Neural cell (in vitro differentiated cells): ENCODE data around the gene TAF10. TPM values are rescaled to one million over a fixed set of nuclear protein-coding genes. Genes with fewer than 3 reads are reported as not detected.

Experiments used
- H2AFZ ChIP-seq: fragments of 200-600, 300-800 bp; sonication (generic), shearing (Covaris generic); 2 replicates; pipeline ENCODE4 v1.6.0; 2014; ENCODE audit warnings: low read depth, mild to moderate bottlenecking, antibody characterized with exemption, low read length, moderate library complexity
- H3F3A ChIP-seq: fragments of 200-600 bp; shearing (Covaris generic); 2 replicates; pipeline ENCODE4 v1.6.1; 2016; ENCODE audit warnings: mild to moderate bottlenecking, moderate library complexity, mixed read lengths, antibody characterized with exemption, low read length; ENCODE audit not compliant: insufficient read depth, poor library complexity, severe bottlenecking
- H3K27ac ChIP-seq: fragments of 200-600, 300-800 bp; sonication (generic), shearing (Covaris generic); 2 replicates; pipeline ENCODE4 v1.5.1; 2014; ENCODE audit warnings: mild to moderate bottlenecking, low read length, moderate library complexity
- H3K27me3 ChIP-seq: fragments of 300-800, 200-600 bp; sonication (generic), shearing (Covaris generic); 2 replicates; pipeline ENCODE4 v1.6.0; 2014; ENCODE audit warnings: mild to moderate bottlenecking, low read depth, low read length, moderate library complexity; ENCODE audit not compliant: insufficient read depth
- H3K36me3 ChIP-seq: fragments of 300-800, 200-600 bp; sonication (generic), shearing (Covaris generic); 2 replicates; pipeline ENCODE4 v1.5.1; 2014; ENCODE audit warnings: mild to moderate bottlenecking, antibody characterized with exemption, low read length, moderate library complexity; ENCODE audit not compliant: insufficient read depth
- H3K4me2 ChIP-seq: fragments of 300-800, 200-600 bp; sonication (generic), shearing (Covaris generic); 2 replicates; pipeline ENCODE4 v1.6.0; 2014; ENCODE audit warnings: mild to moderate bottlenecking, low read length
- H3K4me3 ChIP-seq: fragments of 300-800, 200-600 bp; sonication (generic), shearing (Covaris generic); 2 replicates; pipeline ENCODE4 v1.5.1; 2014; ENCODE audit warnings: mild to moderate bottlenecking, low read length, moderate library complexity
- H3K79me2 ChIP-seq: fragments of 200-600 bp; shearing (Covaris generic); replicated peaks from 2 replicates; pipeline ENCODE4 v1.6.0; 2014; ENCODE audit warnings: mild to moderate bottlenecking, low read length, moderate library complexity; ENCODE audit not compliant: insufficient read depth
- H3K9ac ChIP-seq: fragments of 300-800, 200-600 bp; sonication (generic), shearing (Covaris generic); 2 replicates; pipeline ENCODE4 v1.6.1; 2016; ENCODE audit warnings: mild to moderate bottlenecking, low read length, mixed read lengths
- H3K9me2 ChIP-seq: fragments of 200-600 bp; shearing (Covaris generic); 2 replicates; pipeline ENCODE4 v1.6.1; 2016; ENCODE audit warnings: mild to moderate bottlenecking, low read length, mixed read lengths; ENCODE audit not compliant: insufficient read depth
- H3K9me3 ChIP-seq: fragments of 200-600, 300-800 bp; sonication (generic), shearing (Covaris generic); 2 replicates; pipeline ENCODE4 v1.6.1; 2016; ENCODE audit warnings: mild to moderate bottlenecking, mixed run types, low read length, moderate library complexity, mixed read lengths
- H4K20me1 ChIP-seq: fragments of 200-600 bp; shearing (Covaris generic); 2 replicates; pipeline ENCODE4 v1.6.1; 2016; ENCODE audit warnings: mild to moderate bottlenecking, mixed run types; ENCODE audit not compliant: insufficient read depth
- EP300 ChIP-seq: fragments of 450-650 bp; conservative IDR thresholded peaks from 2 replicates; pipeline ENCODE4 v1.6.1; 2014; ENCODE audit warnings: antibody characterized with exemption, mild to moderate bottlenecking, moderate library complexity; ENCODE audit not compliant: poor library complexity, severe bottlenecking
- EZH2 ChIP-seq: fragments of 200-600, 300-800 bp; shearing (Covaris generic), sonication (generic); IDR thresholded peaks from 2 replicates; pipeline ENCODE4 v1.6.1; 2014; ENCODE audit warnings: antibody characterized with exemption, low read length, borderline replicate concordance, mild to moderate bottlenecking; ENCODE audit not compliant: insufficient read depth, poor library complexity, severe bottlenecking
- MXI1 ChIP-seq: fragments of 450-650 bp; conservative IDR thresholded peaks from 2 replicates; pipeline ENCODE4 v1.6.1; 2014; ENCODE audit warnings: antibody characterized with exemption, mild to moderate bottlenecking; ENCODE audit not compliant: poor library complexity, severe bottlenecking
- POLR2AphosphoS5 ChIP-seq: IDR thresholded peaks from 2 replicates; pipeline ENCODE4 v1.6.1; 2012
- RAD21 ChIP-seq: fragments of 450-650 bp; conservative IDR thresholded peaks from 2 replicates; pipeline ENCODE4 v1.6.1; 2014; ENCODE audit warnings: antibody characterized with exemption, mild to moderate bottlenecking, moderate library complexity
- SMC3 ChIP-seq: fragments of 450-650 bp; conservative IDR thresholded peaks from 2 replicates; pipeline ENCODE4 v1.6.1; 2014; ENCODE audit warnings: antibody characterized with exemption, mild to moderate bottlenecking, moderate library complexity; ENCODE audit not compliant: poor library complexity
- TAF1 ChIP-seq: IDR thresholded peaks from 2 replicates; pipeline ENCODE4 v1.6.1; 2012; ENCODE audit warnings: low read depth
- polyA plus RNA-seq: library from polyadenylated mRNA; depleted of rRNA; stranded (reverse); fragments of >200 nt; gene quantifications from 2 replicates; pipeline ENCODE4 v1.2.3, GENCODE V29; 2014
- TF ChIP-seq, protein P1 (sequence below): IDR thresholded peaks from 2 replicates; pipeline ENCODE4 v1.6.1; 2012; ENCODE audit warnings: borderline replicate concordance
- TF ChIP-seq, protein P2 (sequence below): fragments of 450-650 bp; IDR thresholded peaks from 2 replicates; pipeline ENCODE4 v1.5.1; 2014; ENCODE audit warnings: antibody characterized with exemption, mild to moderate bottlenecking, moderate library complexity; ENCODE audit not compliant: poor library complexity, severe bottlenecking

TAF10 gene
- polyA plus RNA-seq, 1 donor from 2014 or later = 39.7 TPM

DNA sequence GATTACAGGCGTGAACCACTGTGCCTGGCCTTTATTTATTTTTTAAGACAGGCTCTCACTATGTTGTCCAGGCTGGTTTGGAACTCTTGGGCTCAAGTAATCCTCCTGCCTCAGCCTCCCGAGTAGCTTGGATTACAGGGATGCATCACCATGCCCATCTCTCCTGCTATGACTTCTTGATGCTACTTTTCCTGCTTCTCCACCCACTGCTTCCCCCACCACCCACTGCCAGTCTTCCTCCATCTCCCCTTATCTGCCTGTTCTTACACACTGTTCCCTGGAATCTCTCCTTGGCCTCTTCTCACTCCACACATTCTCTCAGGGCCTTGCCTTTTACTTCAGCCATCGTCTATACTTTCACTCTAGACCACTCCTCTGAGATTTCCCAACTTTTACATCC lies 24.5 kb upstream of the TAF10 start:
- TF ChIP-seq RAD21 (no peak), POLR2AphosphoS5 (no peak), MXI1 (no peak), TAF1 (no peak), EZH2 (no peak), SMC3 (no peak)
- TF ChIP-seq, protein P1, sequence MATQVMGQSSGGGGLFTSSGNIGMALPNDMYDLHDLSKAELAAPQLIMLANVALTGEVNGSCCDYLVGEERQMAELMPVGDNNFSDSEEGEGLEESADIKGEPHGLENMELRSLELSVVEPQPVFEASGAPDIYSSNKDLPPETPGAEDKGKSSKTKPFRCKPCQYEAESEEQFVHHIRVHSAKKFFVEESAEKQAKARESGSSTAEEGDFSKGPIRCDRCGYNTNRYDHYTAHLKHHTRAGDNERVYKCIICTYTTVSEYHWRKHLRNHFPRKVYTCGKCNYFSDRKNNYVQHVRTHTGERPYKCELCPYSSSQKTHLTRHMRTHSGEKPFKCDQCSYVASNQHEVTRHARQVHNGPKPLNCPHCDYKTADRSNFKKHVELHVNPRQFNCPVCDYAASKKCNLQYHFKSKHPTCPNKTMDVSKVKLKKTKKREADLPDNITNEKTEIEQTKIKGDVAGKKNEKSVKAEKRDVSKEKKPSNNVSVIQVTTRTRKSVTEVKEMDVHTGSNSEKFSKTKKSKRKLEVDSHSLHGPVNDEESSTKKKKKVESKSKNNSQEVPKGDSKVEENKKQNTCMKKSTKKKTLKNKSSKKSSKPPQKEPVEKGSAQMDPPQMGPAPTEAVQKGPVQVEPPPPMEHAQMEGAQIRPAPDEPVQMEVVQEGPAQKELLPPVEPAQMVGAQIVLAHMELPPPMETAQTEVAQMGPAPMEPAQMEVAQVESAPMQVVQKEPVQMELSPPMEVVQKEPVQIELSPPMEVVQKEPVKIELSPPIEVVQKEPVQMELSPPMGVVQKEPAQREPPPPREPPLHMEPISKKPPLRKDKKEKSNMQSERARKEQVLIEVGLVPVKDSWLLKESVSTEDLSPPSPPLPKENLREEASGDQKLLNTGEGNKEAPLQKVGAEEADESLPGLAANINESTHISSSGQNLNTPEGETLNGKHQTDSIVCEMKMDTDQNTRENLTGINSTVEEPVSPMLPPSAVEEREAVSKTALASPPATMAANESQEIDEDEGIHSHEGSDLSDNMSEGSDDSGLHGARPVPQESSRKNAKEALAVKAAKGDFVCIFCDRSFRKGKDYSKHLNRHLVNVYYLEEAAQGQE = no peak
- Histone ChIP-seq H3K27me3 (no peaks in the 10 kb centered on the region), H3K4me3 (no peak overlapping the region), H3K36me3 (peaks cover 8% of the 10 kb centered on the region), H2AFZ (no peak overlapping the region), H3K27ac (no peak overlapping the region), H4K20me1 (peaks cover 69% of the 10 kb centered on the region), H3K4me2 (no peak overlapping the region), H3F3A (no peaks in the 10 kb centered on the region), H3K9ac (no peak overlapping the region), H3K9me2 (no peaks in the 10 kb centered on the region), H3K79me2 (peaks cover 42% of the 10 kb centered on the region), H3K9me3 (no peaks in the 10 kb centered on the region)

DNA sequence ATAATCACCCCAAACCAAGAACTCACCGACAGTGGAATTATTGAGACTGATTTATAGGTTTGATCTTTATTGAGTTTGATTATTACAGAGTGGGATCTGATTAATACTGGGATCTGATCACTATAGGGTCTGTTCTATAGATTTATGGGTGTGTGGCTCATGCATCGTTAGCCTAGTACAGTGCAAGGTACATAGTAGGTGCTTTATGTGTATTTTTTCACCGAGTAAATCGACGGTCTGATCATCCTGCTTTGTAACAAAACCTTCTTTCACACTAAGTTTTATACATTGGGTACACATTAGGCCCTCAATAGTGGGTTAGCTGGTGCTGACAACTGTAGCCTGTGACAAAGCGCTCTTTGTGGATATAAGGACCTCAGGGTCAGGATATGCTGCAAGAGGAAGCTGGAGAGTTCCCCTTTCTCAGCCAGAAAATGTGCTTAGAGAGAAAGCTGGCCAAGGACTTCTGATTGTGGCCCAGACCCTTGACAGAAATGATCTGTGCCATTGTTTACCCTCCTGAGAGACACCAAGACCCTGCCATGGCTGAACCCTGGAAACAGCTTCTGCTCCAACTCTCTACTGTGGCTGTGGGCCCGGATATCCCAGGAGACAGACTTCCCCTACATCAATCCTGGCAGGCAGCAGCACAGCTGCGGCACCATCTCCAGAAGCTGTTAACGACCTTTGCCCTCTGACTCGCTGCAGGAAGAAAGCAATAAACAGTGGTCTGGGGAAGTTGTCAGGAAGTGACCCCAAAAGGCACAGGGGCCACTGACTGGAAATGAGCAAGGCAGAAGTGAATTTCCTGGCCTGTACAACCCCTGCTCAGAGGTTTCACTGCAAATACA lies 23.3 kb upstream of the TAF10 start:
- no peaks in the 10 kb centered on the region for H3K9me2 ChIP-seq
- H3K9ac ChIP-seq = no peak overlapping the region
- H4K20me1 ChIP-seq = peaks cover 57% of the 10 kb centered on the region
- peaks cover 39% of the 10 kb centered on the region for H3K79me2 ChIP-seq
- no peak overlapping the region for H2AFZ ChIP-seq
- H3K9me3 ChIP-seq = no peaks in the 10 kb centered on the region
- H3K27ac ChIP-seq = no peak overlapping the region
- no peak for TF ChIP-seq POLR2AphosphoS5
- peaks cover 13% of the 10 kb centered on the region for H3K36me3 ChIP-seq
- H3K4me2 ChIP-seq = no peak overlapping the region
- no peaks in the 10 kb centered on the region for H3K27me3 ChIP-seq
- H3F3A ChIP-seq = no peaks in the 10 kb centered on the region
- no peak overlapping the region for H3K4me3 ChIP-seq

DNA sequence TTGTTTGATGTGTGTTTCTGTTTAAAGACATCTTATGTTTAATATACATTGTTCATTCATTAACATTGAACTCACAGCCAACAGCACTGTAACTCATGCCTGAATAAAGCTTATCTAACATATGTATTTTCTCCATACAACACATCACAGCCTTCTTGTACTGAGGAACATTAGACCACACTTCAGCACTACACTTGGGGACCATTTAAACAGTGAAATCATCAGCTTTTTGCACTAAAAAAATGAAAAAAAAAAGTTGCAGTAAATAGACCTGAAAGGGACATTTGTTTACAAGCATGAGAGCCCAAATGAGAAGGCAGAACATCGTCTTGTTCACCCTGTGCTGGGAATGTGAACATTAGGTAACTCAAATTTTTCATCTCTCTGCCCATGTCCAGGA lies 22.5 kb upstream of the TAF10 start:
- Histone ChIP-seq H3K9me2 (no peaks in the 10 kb centered on the region), H3K36me3 (peaks cover 13% of the 10 kb centered on the region), H4K20me1 (peaks cover 50% of the 10 kb centered on the region), H3K4me3 (no peak overlapping the region), H3K9ac (no peak overlapping the region), H3K27ac (no peak overlapping the region), H3K79me2 (peaks cover 31% of the 10 kb centered on the region), H3F3A (no peaks in the 10 kb centered on the region), H3K9me3 (no peaks in the 10 kb centered on the region), H2AFZ (no peak overlapping the region), H3K27me3 (no peaks in the 10 kb centered on the region), H3K4me2 (no peak overlapping the region)
- TF ChIP-seq EZH2 (no peak), POLR2AphosphoS5 (no peak), SMC3 (no peak), TAF1 (no peak), RAD21 (no peak), MXI1 (no peak), EP300 (no peak)
- TF ChIP-seq, protein P2, sequence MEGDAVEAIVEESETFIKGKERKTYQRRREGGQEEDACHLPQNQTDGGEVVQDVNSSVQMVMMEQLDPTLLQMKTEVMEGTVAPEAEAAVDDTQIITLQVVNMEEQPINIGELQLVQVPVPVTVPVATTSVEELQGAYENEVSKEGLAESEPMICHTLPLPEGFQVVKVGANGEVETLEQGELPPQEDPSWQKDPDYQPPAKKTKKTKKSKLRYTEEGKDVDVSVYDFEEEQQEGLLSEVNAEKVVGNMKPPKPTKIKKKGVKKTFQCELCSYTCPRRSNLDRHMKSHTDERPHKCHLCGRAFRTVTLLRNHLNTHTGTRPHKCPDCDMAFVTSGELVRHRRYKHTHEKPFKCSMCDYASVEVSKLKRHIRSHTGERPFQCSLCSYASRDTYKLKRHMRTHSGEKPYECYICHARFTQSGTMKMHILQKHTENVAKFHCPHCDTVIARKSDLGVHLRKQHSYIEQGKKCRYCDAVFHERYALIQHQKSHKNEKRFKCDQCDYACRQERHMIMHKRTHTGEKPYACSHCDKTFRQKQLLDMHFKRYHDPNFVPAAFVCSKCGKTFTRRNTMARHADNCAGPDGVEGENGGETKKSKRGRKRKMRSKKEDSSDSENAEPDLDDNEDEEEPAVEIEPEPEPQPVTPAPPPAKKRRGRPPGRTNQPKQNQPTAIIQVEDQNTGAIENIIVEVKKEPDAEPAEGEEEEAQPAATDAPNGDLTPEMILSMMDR = no peak
- TF ChIP-seq, protein P1 = no peak
